Activated naive CD8-positive, alpha-beta T cell treated with anti-CD3 and anti-CD28 coated beads for 36 hours (primary cell): ENCODE results near the gene SHOX. TPM values are rescaled to one million over a fixed set of nuclear protein-coding genes. Genes with fewer than 3 reads are reported as not detected.
"Not testable (repeated sequence)": the region's sequence is repeated elsewhere in the genome, so short reads cannot be mapped to it uniquely, and the experiment has no call there.

Source experiments
- DNase-seq: peaks from one replicate; pipeline ENCODE4 v3.0.0; 2021
- H3K27ac Mint-ChIP-seq: one replicate; pipeline ENCODE4 v1.8.0; 2022; ENCODE audit warnings: mild to moderate bottlenecking, moderate library complexity, mixed read lengths
- H3K27me3 Mint-ChIP-seq: one replicate; pipeline ENCODE4 v1.8.0; 2022; ENCODE audit warnings: mild to moderate bottlenecking, mixed read lengths
- H3K36me3 Mint-ChIP-seq: one replicate; pipeline ENCODE4 v1.8.0; 2021; ENCODE audit warnings: mild to moderate bottlenecking, mixed read lengths
- H3K4me1 Mint-ChIP-seq: one replicate; pipeline ENCODE4 v1.8.0; 2021; ENCODE audit warnings: mixed read lengths
- H3K4me3 Mint-ChIP-seq: one replicate; pipeline ENCODE4 v1.8.0; 2022; ENCODE audit warnings: mild to moderate bottlenecking, moderate library complexity, mixed read lengths
- H3K9me3 Mint-ChIP-seq: one replicate; pipeline ENCODE4 v1.8.0; 2022; ENCODE audit warnings: mixed read lengths
- total RNA-seq, 2 experiments: library from RNA; stranded (reverse); gene quantifications; one replicate each; pipeline ENCODE4 v1.2.3, GENCODE V29; 2021

SHOX gene
- not detected for total RNA-seq

- Mint-ChIP-seq H3K4me1 (peaks cover 8% of the 10 kb centered on the region), H3K27me3 (peaks cover 89% of the 10 kb centered on the region), H3K27ac (no peak within 1 kb of the TSS), H3K9me3 (peaks cover 6% of the 10 kb centered on the region), H3K36me3 (no peaks in the 10 kb centered on the region), H3K4me3 (peak within 1 kb of the TSS; percentile 1)
- DNase-seq, result no peak
Measured at GRCh38 chrX:630612-631496, at the start of gene SHOX. Gene SHOX, plus strand, starts transcription at chrX:630791. Its CDS starts 107 bp downstream, at chrX:630898.

DNA sequence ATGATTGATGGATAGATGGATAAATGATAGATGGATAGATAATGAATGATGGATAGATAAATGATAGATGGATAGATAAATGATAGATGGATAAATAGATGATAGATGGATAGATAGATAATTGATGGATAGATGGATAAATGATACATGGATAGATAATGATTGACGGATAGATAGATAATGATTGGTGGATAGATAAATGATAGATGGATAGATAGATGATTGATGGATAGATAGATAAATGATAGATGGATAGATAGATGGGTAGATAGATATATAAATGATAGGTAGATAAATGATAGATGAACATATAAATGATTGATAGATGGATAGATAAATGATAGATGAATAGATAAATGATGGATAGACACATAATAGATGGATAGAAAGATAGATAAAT lies 49.5 kb upstream of the SHOX start:
- H3K9me3 Mint-ChIP-seq, result no peaks in the 10 kb centered on the region
- peaks cover 9% of the 10 kb centered on the region for H3K27me3 Mint-ChIP-seq
- no peaks in the 10 kb centered on the region for H3K4me1 Mint-ChIP-seq
- DNase-seq, result no peak
- no peaks in the 10 kb centered on the region for H3K36me3 Mint-ChIP-seq
- no peak overlapping the region for H3K27ac Mint-ChIP-seq
- H3K4me3 Mint-ChIP-seq, result no peak overlapping the region

- no peaks in the 10 kb centered on the region for H3K9me3 Mint-ChIP-seq
- no peaks in the 10 kb centered on the region for H3K36me3 Mint-ChIP-seq
- no peak overlapping the region for H3K27ac Mint-ChIP-seq
- H3K27me3 Mint-ChIP-seq, result peaks cover 9% of the 10 kb centered on the region
- H3K4me3 Mint-ChIP-seq, result no peak overlapping the region
- no peaks in the 10 kb centered on the region for H3K4me1 Mint-ChIP-seq
- no peak for DNase-seq
Measured at GRCh38 chrX:581720-582298, 48.8 kb upstream of the SHOX start.

DNA sequence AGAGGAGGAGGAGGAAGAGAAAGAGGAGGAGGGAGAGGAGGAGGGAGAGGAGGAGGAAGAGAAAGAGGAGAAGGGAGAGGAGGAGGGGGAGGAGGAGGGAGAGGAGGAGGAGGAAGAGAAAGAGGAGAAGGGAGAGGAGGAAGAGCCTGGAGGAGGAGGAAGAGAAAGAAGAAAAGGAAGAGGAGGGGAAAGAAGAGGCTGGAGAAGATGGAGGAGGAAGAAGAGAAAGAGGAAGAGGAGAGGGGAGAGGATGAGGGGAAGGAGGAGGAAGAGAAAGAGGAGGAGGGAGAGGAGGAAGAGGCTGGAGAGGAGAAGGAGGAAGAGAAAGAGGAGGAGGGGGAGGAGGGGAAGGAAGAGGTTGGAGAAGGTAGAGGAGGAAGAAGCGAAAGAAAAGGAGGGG lies 46.0 kb upstream of the SHOX start:
- H3K27me3 Mint-ChIP-seq, result no peaks in the 10 kb centered on the region
- no peak overlapping the region for H3K4me3 Mint-ChIP-seq
- H3K9me3 Mint-ChIP-seq, result no peaks in the 10 kb centered on the region
- no peaks in the 10 kb centered on the region for H3K4me1 Mint-ChIP-seq
- no peaks in the 10 kb centered on the region for H3K36me3 Mint-ChIP-seq
- H3K27ac Mint-ChIP-seq, result no peak overlapping the region
- DNase-seq, result no peak

DNA sequence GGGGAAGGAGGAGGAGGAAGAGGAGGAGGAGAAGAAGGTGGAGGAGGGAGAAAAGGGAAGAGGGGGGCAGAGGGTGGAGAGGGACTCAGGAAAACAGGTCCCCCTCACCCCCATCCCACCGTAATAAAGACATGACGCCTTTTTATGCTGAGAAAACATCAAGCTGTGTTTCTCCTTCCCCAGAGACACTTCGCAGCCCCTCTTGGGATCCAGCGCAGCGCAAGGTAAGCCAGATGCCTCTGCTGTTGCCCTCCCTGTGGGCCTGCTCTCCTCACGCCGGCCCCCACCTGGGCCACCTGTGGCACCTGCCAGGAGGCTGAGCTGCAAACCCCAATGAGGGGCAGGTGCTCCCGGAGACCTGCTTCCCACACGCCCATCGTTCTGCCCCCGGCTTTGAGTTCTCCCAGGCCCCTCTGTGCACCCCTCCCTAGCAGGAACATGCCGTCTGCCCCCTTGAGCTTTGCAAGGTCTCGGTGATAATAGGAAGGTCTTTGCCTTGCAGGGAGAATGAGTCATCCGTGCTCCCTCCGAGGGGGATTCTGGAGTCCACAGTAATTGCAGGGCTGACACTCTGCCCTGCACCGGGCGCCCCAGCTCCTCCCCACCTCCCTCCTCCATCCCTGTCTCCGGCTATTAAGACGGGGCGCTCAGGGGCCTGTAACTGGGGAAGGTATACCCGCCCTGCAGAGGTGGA lies 45.3 kb upstream of the SHOX start:
- H3K9me3 Mint-ChIP-seq, result no peaks in the 10 kb centered on the region
- no peak for DNase-seq
- no peak overlapping the region for H3K27ac Mint-ChIP-seq
- H3K27me3 Mint-ChIP-seq, result no peaks in the 10 kb centered on the region
- no peaks in the 10 kb centered on the region for H3K4me1 Mint-ChIP-seq
- no peaks in the 10 kb centered on the region for H3K36me3 Mint-ChIP-seq
- no peak overlapping the region for H3K4me3 Mint-ChIP-seq

DNA sequence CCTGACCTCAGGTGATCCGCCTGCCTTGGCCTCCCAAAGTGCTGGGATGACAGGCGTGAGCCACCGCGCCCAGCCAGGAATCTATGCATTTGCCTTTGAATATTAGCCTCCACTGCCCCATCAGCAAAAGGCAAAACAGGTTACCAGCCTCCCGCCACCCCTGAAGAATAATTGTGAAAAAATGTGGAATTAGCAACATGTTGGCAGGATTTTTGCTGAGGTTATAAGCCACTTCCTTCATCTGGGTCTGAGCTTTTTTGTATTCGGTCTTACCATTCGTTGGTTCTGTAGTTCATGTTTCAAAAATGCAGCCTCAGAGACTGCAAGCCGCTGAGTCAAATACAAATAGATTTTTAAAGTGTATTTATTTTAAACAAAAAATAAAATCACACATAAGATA lies 44.2 kb upstream of the SHOX start:
- no peaks in the 10 kb centered on the region for H3K4me1 Mint-ChIP-seq
- no peak overlapping the region for H3K4me3 Mint-ChIP-seq
- H3K27ac Mint-ChIP-seq, result no peak overlapping the region
- H3K36me3 Mint-ChIP-seq, result no peaks in the 10 kb centered on the region
- H3K9me3 Mint-ChIP-seq, result no peaks in the 10 kb centered on the region
- no peaks in the 10 kb centered on the region for H3K27me3 Mint-ChIP-seq
- DNase-seq, result no peak

DNA sequence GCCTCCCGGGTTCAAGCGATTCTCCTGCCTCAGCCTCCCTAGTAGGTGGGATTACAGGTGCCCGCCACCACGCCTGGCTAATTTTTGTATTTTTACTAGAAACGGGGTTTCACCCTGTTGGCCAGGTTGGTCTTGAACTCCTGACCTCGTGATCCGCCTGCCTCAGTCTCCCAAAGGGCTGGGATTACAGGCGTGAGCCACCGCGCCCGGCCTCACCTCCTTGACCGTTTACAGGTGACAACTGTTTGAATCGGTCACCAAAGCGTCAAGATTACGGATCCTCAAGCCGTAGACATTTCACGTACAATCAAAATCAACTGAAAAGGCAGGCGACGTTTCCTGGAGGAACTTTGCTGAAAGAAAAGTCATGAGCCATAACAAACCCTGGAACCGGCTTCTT lies 41.3 kb upstream of the SHOX start:
- H3K36me3 Mint-ChIP-seq, H3K4me1 Mint-ChIP-seq, H3K9me3 Mint-ChIP-seq, H3K4me3 Mint-ChIP-seq, H3K27ac Mint-ChIP-seq, DNase-seq, H3K27me3 Mint-ChIP-seq: not testable (repeated sequence)

DNA sequence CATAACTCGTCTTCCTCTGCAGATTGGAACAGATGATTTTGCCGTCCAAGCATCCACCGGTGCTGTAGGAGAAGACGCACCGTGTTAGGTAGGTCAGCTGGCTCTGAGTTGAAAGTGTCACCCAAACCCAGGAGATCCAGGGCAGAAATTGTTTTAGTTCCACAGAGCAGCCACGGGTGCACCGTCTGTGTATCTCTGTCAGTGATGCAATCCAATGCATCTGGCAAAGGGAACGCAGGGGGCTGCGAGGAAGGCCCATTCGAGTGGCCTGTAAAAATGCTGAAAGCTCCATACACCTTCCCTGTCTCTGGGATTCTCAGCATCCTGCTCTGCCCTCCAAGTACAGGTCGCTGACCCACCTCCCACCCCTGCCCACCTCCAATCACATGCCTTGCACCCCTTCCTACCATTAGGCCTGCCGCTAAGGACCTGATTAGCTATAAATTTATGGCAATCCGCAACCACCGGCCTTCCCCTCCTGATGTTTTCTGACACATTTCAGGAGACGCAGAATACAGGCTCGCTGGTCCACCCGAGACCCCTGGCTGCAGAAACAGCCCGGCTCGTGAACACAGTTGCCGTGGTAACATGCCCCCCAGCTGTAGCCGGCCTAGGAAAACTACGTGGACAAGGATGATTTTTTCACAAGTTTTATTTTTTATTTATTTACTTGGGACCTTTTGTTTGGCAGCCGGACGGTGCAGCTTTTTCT lies 39.7 kb upstream of the SHOX start:
- Mint-ChIP-seq H3K4me3 (no peak overlapping the region), H3K36me3 (no peaks in the 10 kb centered on the region), H3K27ac (no peak overlapping the region), H3K9me3 (peaks cover 2% of the 10 kb centered on the region), H3K27me3 (no peaks in the 10 kb centered on the region), H3K4me1 (no peaks in the 10 kb centered on the region)
- DNase-seq, result no peak

- H3K27me3 Mint-ChIP-seq, result peaks cover 4% of the 10 kb centered on the region
- no peaks in the 10 kb centered on the region for H3K36me3 Mint-ChIP-seq
- H3K9me3 Mint-ChIP-seq, result peaks cover 18% of the 10 kb centered on the region
- H3K4me1 Mint-ChIP-seq, result no peaks in the 10 kb centered on the region
- no peak overlapping the region for H3K4me3 Mint-ChIP-seq
- H3K27ac Mint-ChIP-seq, result no peak overlapping the region
- DNase-seq, result no peak
Measured at GRCh38 chrX:599837-600715, 30.5 kb upstream of the SHOX start.

DNA sequence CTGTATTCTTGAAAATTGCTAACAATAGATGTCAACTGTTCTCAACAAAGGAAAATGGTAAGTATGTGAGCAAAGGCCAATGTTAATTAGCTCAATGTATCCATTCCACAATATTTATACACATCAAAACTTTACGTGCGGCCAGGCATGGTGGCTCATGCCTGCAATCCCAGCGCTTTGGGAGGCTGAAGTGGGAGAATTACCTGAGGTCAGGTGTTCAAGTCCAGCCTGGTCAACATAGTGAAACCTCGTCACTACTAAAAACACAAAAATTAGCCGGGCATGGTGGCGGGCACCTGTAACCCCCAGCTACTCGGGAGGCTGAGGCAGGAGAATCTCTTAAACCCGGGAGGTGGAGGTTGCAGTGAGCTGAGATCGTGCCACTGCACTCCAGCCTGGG lies 27.6 kb upstream of the SHOX start:
- H3K4me3 Mint-ChIP-seq, H3K4me1 Mint-ChIP-seq, H3K27ac Mint-ChIP-seq, DNase-seq, H3K27me3 Mint-ChIP-seq, H3K36me3 Mint-ChIP-seq: not testable (repeated sequence)
- H3K9me3 Mint-ChIP-seq, result peaks cover 12% of the 10 kb centered on the region

- not testable (repeated sequence) for H3K27me3 Mint-ChIP-seq, H3K36me3 Mint-ChIP-seq, H3K27ac Mint-ChIP-seq, H3K4me1 Mint-ChIP-seq, H3K4me3 Mint-ChIP-seq, DNase-seq
- peaks cover 11% of the 10 kb centered on the region for H3K9me3 Mint-ChIP-seq
Measured at GRCh38 chrX:604616-605015, 26.0 kb upstream of the SHOX start.

- not testable (repeated sequence) for H3K36me3 Mint-ChIP-seq, H3K27ac Mint-ChIP-seq, DNase-seq, H3K27me3 Mint-ChIP-seq, H3K4me1 Mint-ChIP-seq, H3K4me3 Mint-ChIP-seq
- H3K9me3 Mint-ChIP-seq, result peaks cover 20% of the 10 kb centered on the region
Measured at GRCh38 chrX:608088-608487, 22.5 kb upstream of the SHOX start.

DNA sequence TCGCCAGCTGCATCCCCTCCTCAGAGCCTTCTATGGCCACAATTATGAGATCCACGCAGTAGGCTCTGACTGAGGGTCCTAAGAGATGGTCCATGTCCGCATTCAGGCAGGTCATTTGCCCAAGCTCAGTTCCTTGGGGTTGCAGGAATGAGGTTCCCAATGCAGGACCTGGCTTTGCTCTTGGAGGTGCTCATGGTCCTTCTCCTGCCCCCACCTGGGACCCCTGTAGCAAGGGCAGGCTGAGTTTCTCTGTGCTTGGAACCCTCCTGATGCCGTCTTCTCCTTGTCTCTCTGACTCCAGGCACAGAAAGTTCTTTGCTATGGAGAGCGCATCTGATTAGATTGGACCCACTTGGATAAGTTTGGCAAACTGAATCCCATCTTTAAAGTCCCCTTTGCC lies 16.5 kb upstream of the SHOX start:
- Mint-ChIP-seq H3K27ac (no peak overlapping the region), H3K27me3 (peaks cover 34% of the 10 kb centered on the region), H3K4me1 (no peaks in the 10 kb centered on the region), H3K9me3 (peaks cover 16% of the 10 kb centered on the region), H3K4me3 (no peak overlapping the region), H3K36me3 (no peaks in the 10 kb centered on the region)
- no peak for DNase-seq

- DNase-seq, result no peak
- Mint-ChIP-seq H3K27me3 (peaks cover 56% of the 10 kb centered on the region), H3K36me3 (no peaks in the 10 kb centered on the region), H3K9me3 (no peaks in the 10 kb centered on the region), H3K4me3 (no peak overlapping the region), H3K27ac (no peak overlapping the region), H3K4me1 (no peaks in the 10 kb centered on the region)
Measured at GRCh38 chrX:617401-617800, 13.2 kb upstream of the SHOX start.
